A549 (cell line): ENCODE results near the gene UBAP2. TPM values are rescaled to one million over a fixed set of nuclear protein-coding genes. Genes with fewer than 3 reads are reported as not detected.
A peak's percentile ranks its signal among the peaks of the same experiment; 100 is the strongest.

Source experiments
- ATAC-seq, 2 experiments: fragments of 200-7000 bp in 1 of 2; fragments of >200 bp in 1 of 2; cut with Nextera tagmentation in 1 of 2; cut with Tn5 transposase in 1 of 2; 3 replicates each; pipeline versions ENCODE4 v1.8.0 to v1.9.1; 2018 to 2020; ENCODE audit warnings: mild to moderate bottlenecking in 1 of 2, moderate library complexity in 1 of 2
- CTCF ChIA-PET: fragments of 300-600 bp; sonication (Branson Sonifier 250); formaldehyde crosslinking; extraction: SDS; loops from one replicate; lab custom pipeline; 2021; ENCODE audit warnings: antibody characterized with exemption, inconsistent platforms; lab: Yijun Ruan, JAX
- POLR2A ChIA-PET: fragments of 350-600 bp; formaldehyde crosslinking; extraction: SDS; loops from one replicate; lab custom pipeline; 2021; ENCODE audit warnings: antibody characterized with exemption, inconsistent platforms; lab: Yijun Ruan, JAX
- DNase-seq, 2 experiments: peaks; one replicate each; pipeline versions ENCODE4 v3.0.0 to v3.0.0-alpha.2; 2011 to 2016; ENCODE audit warnings: low read depth in 1 of 2, low spot score in 1 of 2
- FAIRE-seq: peaks from 2 replicates; lab custom pipeline; 2011; peaks lifted over from hg19 to GRCh38; lab: Jason Lieb, UNC
- H3K27ac ChIP-seq, 2 experiments: fragments of >200 bp; sonication (Bioruptor Twin); formaldehyde crosslinking; 3 replicates each; pipeline ENCODE4 v1.5.1; 2016 to 2017
- H3K4me1 ChIP-seq: fragments of >200 bp; sonication (Bioruptor Twin); formaldehyde crosslinking; 3 replicates; pipeline ENCODE4 v1.6.1; 2016
- H3K4me2 ChIP-seq: fragments of >200 bp; sonication (Bioruptor Twin); formaldehyde crosslinking; 3 replicates; pipeline ENCODE4 v1.6.1; 2016
- H3K4me3 ChIP-seq: fragments of >200 bp; sonication (Bioruptor Twin); formaldehyde crosslinking; 3 replicates; pipeline ENCODE4 v1.5.1; 2016
- H3K9me3 ChIP-seq: fragments of >200 bp; sonication (Bioruptor Twin); formaldehyde crosslinking; 3 replicates; pipeline ENCODE4 v1.6.1; 2016
- ATOH8 ChIP-seq: fragments of 250-450 bp; sonication (Bioruptor Pico); IDR thresholded peaks from 2 replicates; pipeline ENCODE4 v1.5.0; 2020; ENCODE audit warnings: low read depth, mild to moderate bottlenecking, moderate library complexity
- BCL3 ChIP-seq: fragments of >200 bp; sonication (Bioruptor Twin); formaldehyde crosslinking; IDR thresholded peaks from 3 replicates; pipeline ENCODE4 v1.6.1; 2016
- CTCF ChIP-seq: fragments of >200 bp; sonication (Bioruptor Twin); formaldehyde crosslinking; IDR thresholded peaks from 3 replicates; pipeline ENCODE4 v1.5.1; 2016
- E2F6 ChIP-seq: IDR thresholded peaks from 2 replicates; pipeline ENCODE4 v1.6.1; 2012; ENCODE audit warnings: low read depth, borderline replicate concordance
- FOSL2 ChIP-seq, 2 experiments: fragments of 450-650 bp in 1 of 2; fragments of >200 bp in 1 of 2; sonication (Bioruptor Twin) in 1 of 2; formaldehyde crosslinking; IDR thresholded peaks; 2 replicates each; pipeline versions ENCODE4 v1.5.0 to v1.6.1; 2016 to 2020; ENCODE audit warnings: mild to moderate bottlenecking in 1 of 2, moderate library complexity in 1 of 2
- GATA3 ChIP-seq: IDR thresholded peaks from 2 replicates; pipeline ENCODE4 v1.6.1; 2012; ENCODE audit warnings: borderline replicate concordance
- JUNB ChIP-seq: fragments of >200 bp; sonication (Bioruptor Twin); formaldehyde crosslinking; IDR thresholded peaks from 2 replicates; pipeline ENCODE4 v1.6.1; 2016
- KDM1A ChIP-seq: fragments of 200-600 bp; sonication (generic); IDR thresholded peaks from 2 replicates; pipeline ENCODE4 v1.6.1; 2016; ENCODE audit warnings: low read depth, mild to moderate bottlenecking
- MAFK ChIP-seq: fragments of 450-650 bp; IDR thresholded peaks from 2 replicates; pipeline ENCODE4 v1.6.1; 2014; ENCODE audit not compliant: partially characterized antibody
- MAX ChIP-seq: IDR thresholded peaks from 2 replicates; pipeline ENCODE4 v1.6.1; 2012
- NFE2L2 ChIP-seq: fragments of 150-350 bp; conservative IDR thresholded peaks from 2 replicates; pipeline ENCODE4 v1.6.1; 2014; ENCODE audit warnings: low read length
- POLR2AphosphoS2 ChIP-seq: conservative IDR thresholded peaks from 2 replicates; pipeline ENCODE4 v1.6.1; 2012; ENCODE audit warnings: low read length, improper control_type of control experiment, inconsistent platforms
- RFX5 ChIP-seq: fragments of 450-650 bp; IDR thresholded peaks from 2 replicates; pipeline ENCODE4 v1.7.1; 2014; ENCODE audit warnings: antibody characterized with exemption, mild to moderate bottlenecking, moderate library complexity
- RNF2 ChIP-seq: fragments of 200-600 bp; sonication (generic); IDR thresholded peaks from 2 replicates; pipeline ENCODE4 v1.6.1; 2016; ENCODE audit warnings: low read depth, mild to moderate bottlenecking, antibody characterized with exemption, moderate library complexity, borderline replicate concordance
- USF2 ChIP-seq: fragments of 450-650 bp; IDR thresholded peaks from 2 replicates; pipeline ENCODE4 v1.6.1; 2014; ENCODE audit warnings: antibody characterized with exemption
- ZNF302 ChIP-seq: fragments of 250-450 bp; sonication (Bioruptor Pico); IDR thresholded peaks from 2 replicates; pipeline ENCODE4 v1.9.0; 2021; ENCODE audit warnings: inconsistent platforms, mild to moderate bottlenecking, moderate library complexity
- WGBS: methylation state at CpG from one replicate; pipeline ENCODE4 v1.1.6; 2017; ENCODE audit errors: missing lambda C conversion rate; 5-methylcytosine and 5-hydroxymethylcytosine counted together
- polyA plus RNA-seq, 4 experiments: library from polyadenylated mRNA; depleted of rRNA in 3 of 4; stranded (reverse); fragments of >200 nt; fragmentation: RNase III in 1 of 4; extraction: RNeasy Plus Mini Kit Qiagen cat#74134 plus additional on column Dnase treatment in 1 of 4; gene quantifications; 2 replicates in 3 of 4; 3 replicates in 1 of 4; pipeline ENCODE4 v1.2.3, GENCODE V29; 2011 to 2017

Gene UBAP2
- polyA plus RNA-seq, 2 of the 4 experiments (the other 2 are of a cell fraction), result 25.0 to 29.5 TPM

GRCh38 chr9:33943389-33943788, 105.3 kb downstream of the UBAP2 start:
- 88% methylated on average over 2 of the region's 2 CpGs for WGBS
- Histone ChIP-seq H3K9me3 (no peaks in the 10 kb centered on the region), H3K4me1 (peaks cover 73% of the 10 kb centered on the region), H3K4me2 (peak overlapping the region; percentile 5; the same call in 1 of the 3 replicates), H3K27ac (peak overlapping the region; percentile 53 to 81; a peak in 5 of 6 replicates), H3K4me3 (no peak overlapping the region)
- TF ChIP-seq POLR2AphosphoS2, result no peak
- no peak for TF ChIP-seq MAX
- TF ChIP-seq KDM1A, result no peak
- no peak for TF ChIP-seq GATA3
- no peak for TF ChIP-seq USF2
- no peak for TF ChIP-seq RFX5
- no peak for TF ChIP-seq ZNF302
- POLR2A ChIA-PET, result interaction anchor here (0.5 to 0.7 kb wide), 2 partner anchors 119 to 120 kb away, joined by 3 read pairs; no protein-coding TSS in a partner anchor
- CTCF ChIA-PET, result interaction anchor here (0.6 to 2.7 kb wide), 10 partner anchors 10 to 131 kb away, joined by 3 to 14 read pairs (median 4); no protein-coding TSS in a partner anchor
- no peak for FAIRE-seq
- DNase-seq, result no peak
- ATAC-seq, result no peak

GRCh38 chr9:33942471-33943083, 106.1 kb downstream of the UBAP2 start:
- peak overlapping the region; percentile 53 to 81 for H3K27ac ChIP-seq
- FAIRE-seq (peak; percentile 59), DNase-seq (peak; percentile 64 to 72), ATAC-seq (peak; percentile 55 to 79; a peak in 4 of 6 replicates)
- H3K4me2 ChIP-seq, result peak overlapping the region; percentile 5; the same call in 2 of the 3 replicates
- ChIA-PET CTCF (interaction anchor here (1.2 to 1.7 kb wide), 3 partner anchors 18 to 39 kb away, joined by 4 to 5 read pairs (median 5); no protein-coding TSS in a partner anchor), POLR2A (no interaction called here)
- peaks cover 65% of the 10 kb centered on the region for H3K4me1 ChIP-seq
- TF ChIP-seq POLR2AphosphoS2 (no peak), ATOH8 (no peak), NFE2L2 (peak; percentile 72), BCL3 (no peak), E2F6 (no peak), MAFK (peak; percentile 95), FOSL2 (IDR thresholded peaks at IDR 0.05) (no peak), FOSL2 (CRISPR knock-in tag; IDR thresholded peaks at IDR 0.05) (peak; percentile 63), MAX (peak; percentile 39; the same call in 1 of the 2 replicates), JUNB (no peak), CTCF (0 out of 3 replicates have a peak, but pooled peaks have one; percentile 7), RNF2 (no peak)
- no peaks in the 10 kb centered on the region for H3K9me3 ChIP-seq
- H3K4me3 ChIP-seq, result no peak overlapping the region
- WGBS, result 93% methylated on average over 3 of the region's 3 CpGs
